Prostate gland (tissue), 2 donors: ENCODE results near the gene FCHO1.

Experiments used
- CTCF ChIP-seq, 4 experiments: fragments of 200-600 bp in 2 of 4; fragments of 450-650 bp in 2 of 4; sonication (generic) in 2 of 4; IDR thresholded peaks; 1 replicate in 3 of 4; 2 replicates in 1 of 4; pipeline ENCODE4 v1.5.1; 2016 to 2019; ENCODE audit warnings: antibody characterized with exemption in 4 of 4, mild to moderate bottlenecking in 2 of 4, moderate library complexity in 2 of 4
- POLR2A ChIP-seq: fragments of 450-650 bp; IDR thresholded peaks from one replicate; pipeline ENCODE4 v1.6.1; 2016; ENCODE audit warnings: antibody characterized with exemption, mild to moderate bottlenecking

GRCh38 chr19:17811103-17811502 lies 59.8 kb downstream of the FCHO1 start:
- TF ChIP-seq CTCF (IDR thresholded peaks at IDR 0.05), result no peak
- TF ChIP-seq POLR2A, result no peak
